MCF 10A (cell line): ENCODE results near the gene MAP3K7CL. TPM values are rescaled to one million over a fixed set of nuclear protein-coding genes. Genes with fewer than 3 reads are reported as not detected.
A peak's percentile ranks its signal among the peaks of the same experiment; 100 is the strongest.

Source experiments
- BruUV-seq: library from RNA; stranded (reverse); fragments of 400-500 nt; replicated peaks from 2 replicates; lab custom pipeline; 2021; lab: Mats Ljungman, UMichigan
- CTCF ChIA-PET: fragments of 300-600 bp; sonication (Branson Sonifier 250); formaldehyde crosslinking; extraction: SDS; loops from one replicate; lab custom pipeline; 2021; ENCODE audit warnings: antibody characterized with exemption, inconsistent platforms; lab: Yijun Ruan, JAX
- POLR2A ChIA-PET: fragments of 300-600, 350-650 bp; sonication (Branson Sonifier 250); formaldehyde crosslinking; extraction: SDS; loops from one replicate; lab custom pipeline; 2020; ENCODE audit warnings: antibody characterized with exemption, inconsistent platforms; lab: Yijun Ruan, JAX
- DNase-seq: peaks from one replicate; pipeline ENCODE4 v3.0.0-alpha.2; 2018; ENCODE audit not compliant: unreplicated experiment
- H3K27ac Mint-ChIP-seq: one replicate; pipeline ENCODE4 v1.8.0; 2022; ENCODE audit warnings: mild to moderate bottlenecking, low read depth, mixed read lengths; ENCODE audit not compliant: unreplicated experiment
- H3K27me3 Mint-ChIP-seq: one replicate; pipeline ENCODE4 v1.8.0; 2022; ENCODE audit warnings: mixed read lengths; ENCODE audit not compliant: insufficient read depth, unreplicated experiment
- H3K36me3 Mint-ChIP-seq: one replicate; pipeline ENCODE4 v1.8.0; 2022; ENCODE audit warnings: mild to moderate bottlenecking, moderate library complexity, mixed read lengths; ENCODE audit not compliant: insufficient read depth, unreplicated experiment
- H3K4me1 Mint-ChIP-seq: one replicate; pipeline ENCODE4 v1.8.0; 2022; ENCODE audit warnings: mixed read lengths; ENCODE audit not compliant: insufficient read depth, unreplicated experiment
- H3K4me3 Mint-ChIP-seq: one replicate; pipeline ENCODE4 v1.8.0; 2022; ENCODE audit warnings: mild to moderate bottlenecking, moderate library complexity, mixed read lengths; ENCODE audit not compliant: unreplicated experiment
- H3K9me3 Mint-ChIP-seq: one replicate; pipeline ENCODE4 v1.8.0; 2022; ENCODE audit warnings: mixed read lengths; ENCODE audit not compliant: unreplicated experiment
- CTCF ChIP-seq: fragments of 200-600 bp; IDR thresholded peaks from one replicate; pipeline ENCODE4 v1.8.0; 2022; ENCODE audit warnings: antibody characterized with exemption, mild to moderate bottlenecking; ENCODE audit not compliant: unreplicated experiment
- intact Hi-C: fragments of 100-400 bp; cut with micrococcal nuclease; formaldehyde crosslinking; loops from 2 replicates; pipeline ENCODE4 v1.14.1; 2022
- total RNA-seq: library from RNA; stranded (reverse); gene quantifications from 2 replicates; pipeline ENCODE4 v1.2.3, GENCODE V29; 2022

Gene MAP3K7CL
- total RNA-seq, 1 experiment from 2014 or later = 4.9 TPM

GRCh38 chr21:29212446-29212845 lies 82.0 kb downstream of the MAP3K7CL start:
- no peak for TF ChIP-seq CTCF
- BruUV-seq = no TSS peak
- DNase-seq = no peak
- POLR2A ChIA-PET = interaction anchor here (0.8 kb wide), 1 partner anchor 13 kb away, joined by 3 read pairs; no protein-coding TSS in a partner anchor
- H3K4me1 Mint-ChIP-seq = no peaks in the 10 kb centered on the region
- H3K27me3 Mint-ChIP-seq = no peaks in the 10 kb centered on the region
- no peaks in the 10 kb centered on the region for H3K36me3 Mint-ChIP-seq
- H3K4me3 Mint-ChIP-seq = no peak overlapping the region
- intact Hi-C loops = no loop called here
- CTCF ChIA-PET = interaction anchor here (0.6 to 1.1 kb wide), 5 partner anchors 15 to 109 kb away, joined by 3 to 6 read pairs (median 3); partner anchors contain the start of gene BACH1
- peaks cover 8% of the 10 kb centered on the region for H3K9me3 Mint-ChIP-seq
- H3K27ac Mint-ChIP-seq = no peak overlapping the region

GRCh38 chr21:29213513-29214385 lies 83.3 kb downstream of the MAP3K7CL start:
- peaks cover 12% of the 10 kb centered on the region for H3K4me1 Mint-ChIP-seq
- H3K4me3 Mint-ChIP-seq = no peak overlapping the region
- POLR2A ChIA-PET = no interaction called here
- no peaks in the 10 kb centered on the region for H3K27me3 Mint-ChIP-seq
- H3K36me3 Mint-ChIP-seq = no peaks in the 10 kb centered on the region
- no peak for TF ChIP-seq CTCF
- DNase-seq = no peak
- CTCF ChIA-PET = no interaction called here
- intact Hi-C loops = no loop called here
- no peak overlapping the region for H3K27ac Mint-ChIP-seq
- peaks cover 15% of the 10 kb centered on the region for H3K9me3 Mint-ChIP-seq
- no TSS peak for BruUV-seq

- Mint-ChIP-seq H3K27me3 (no peaks in the 10 kb centered on the region), H3K4me3 (no peak overlapping the region), H3K4me1 (peaks cover 17% of the 10 kb centered on the region), H3K9me3 (peaks cover 18% of the 10 kb centered on the region), H3K27ac (no peak overlapping the region), H3K36me3 (no peaks in the 10 kb centered on the region)
- intact Hi-C loops = no loop called here
- ChIA-PET POLR2A (interaction anchor here (1.1 kb wide), 1 partner anchor 12 kb away, joined by 3 read pairs; no protein-coding TSS in a partner anchor), CTCF (no interaction called here)
- no TSS peak for BruUV-seq
- no peak for DNase-seq
- no peak for TF ChIP-seq CTCF
These were observed 85.3 kb downstream of the MAP3K7CL start for GRCh38 chr21:29215709-29216108.

- peaks cover 18% of the 10 kb centered on the region for H3K9me3 Mint-ChIP-seq
- no TSS peak for BruUV-seq
- DNase-seq = peak; percentile 90
- no peak overlapping the region for H3K4me3 Mint-ChIP-seq
- H3K36me3 Mint-ChIP-seq = no peaks in the 10 kb centered on the region
- no peaks in the 10 kb centered on the region for H3K27me3 Mint-ChIP-seq
- TF ChIP-seq CTCF = no peak
- peak overlapping the region; percentile 67 for H3K27ac Mint-ChIP-seq
- peaks cover 17% of the 10 kb centered on the region for H3K4me1 Mint-ChIP-seq
- intact Hi-C loops = loop anchor here (2.0 kb wide), 1 partner anchor 21 kb away; no protein-coding TSS in a partner anchor
- ChIA-PET POLR2A (interaction anchor here (0.7 to 2.1 kb wide), 14 partner anchors 8 to 153 kb away, joined by 3 to 10 read pairs (median 4); no protein-coding TSS in a partner anchor), CTCF (interaction anchor here (0.9 to 1.2 kb wide), 2 partner anchors 9 to 27 kb away, joined by 3 read pairs; no protein-coding TSS in a partner anchor)
These were observed 87.4 kb downstream of the MAP3K7CL start for GRCh38 chr21:29217818-29218291.
